NCI-H1694 treated with DMSO at 0.1 percent for 48 hours (cell line): ENCODE data around the gene TSR3.

Experiments
- DNase-seq: peaks from one replicate; lab custom pipeline; 2025; lab: John Stamatoyannopoulos, UW

Gene TSR3

DNA sequence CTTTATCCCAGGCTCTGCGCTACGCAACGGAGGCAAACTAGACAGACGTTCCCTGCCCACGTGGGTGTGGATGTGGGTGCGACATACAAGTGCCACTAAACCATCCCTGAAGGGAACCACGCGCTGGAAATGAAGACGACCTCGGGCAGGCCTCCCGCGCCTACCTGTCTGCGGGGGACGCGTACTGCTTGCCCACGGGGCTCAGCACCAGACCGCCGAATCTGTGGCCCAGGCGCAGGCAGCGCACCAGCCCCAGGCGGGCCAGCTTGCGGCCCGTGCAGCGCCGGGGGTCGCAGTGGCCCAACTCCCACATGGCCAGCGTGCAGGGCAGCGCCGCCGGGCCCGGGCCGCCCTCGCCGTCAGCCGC, 480 bp downstream of the TSR3 start:
- DNase-seq = no peak

DNA sequence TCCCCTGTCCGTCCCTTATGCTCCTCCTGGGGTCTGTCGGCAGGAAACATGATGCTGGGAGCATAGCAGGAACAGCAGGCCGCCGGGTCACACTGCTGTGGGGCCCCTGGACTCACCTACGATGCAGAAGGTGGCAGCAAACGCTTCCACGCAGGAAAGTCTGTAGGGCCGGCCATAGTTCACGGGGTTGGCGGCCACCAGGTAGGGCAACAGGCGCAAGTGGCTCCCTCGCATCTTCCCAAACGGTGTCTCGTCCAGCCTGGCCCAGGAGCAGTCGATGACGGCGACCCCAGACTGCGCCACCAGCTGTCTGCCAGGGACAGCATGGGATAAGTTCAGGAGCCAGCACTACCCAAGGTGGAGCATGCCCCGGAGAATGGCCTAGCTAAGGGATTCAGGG, 987 bp downstream of the TSR3 start:
- DNase-seq = no peak

DNA sequence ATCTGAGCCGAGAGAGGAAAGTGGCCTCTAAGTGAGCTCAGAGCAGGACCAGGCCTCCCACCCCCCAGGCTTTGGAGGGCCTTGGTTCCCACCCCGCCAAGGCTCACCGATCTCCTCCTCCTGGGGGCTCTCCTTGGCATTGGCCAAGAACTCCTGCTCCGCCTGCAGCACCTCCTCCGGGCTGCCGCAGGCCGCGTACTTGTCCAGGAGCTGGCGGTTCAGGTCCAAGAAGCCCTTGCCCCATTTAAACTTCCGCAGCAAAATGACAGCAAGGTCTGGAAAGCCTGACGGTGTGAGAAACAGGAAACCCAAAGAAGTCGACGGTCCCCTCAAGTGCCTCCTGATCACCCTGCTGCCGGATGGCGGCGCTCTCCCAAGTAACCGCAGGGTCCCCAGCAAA, 1.7 kb downstream of the TSR3 start:
- no peak for DNase-seq

DNA sequence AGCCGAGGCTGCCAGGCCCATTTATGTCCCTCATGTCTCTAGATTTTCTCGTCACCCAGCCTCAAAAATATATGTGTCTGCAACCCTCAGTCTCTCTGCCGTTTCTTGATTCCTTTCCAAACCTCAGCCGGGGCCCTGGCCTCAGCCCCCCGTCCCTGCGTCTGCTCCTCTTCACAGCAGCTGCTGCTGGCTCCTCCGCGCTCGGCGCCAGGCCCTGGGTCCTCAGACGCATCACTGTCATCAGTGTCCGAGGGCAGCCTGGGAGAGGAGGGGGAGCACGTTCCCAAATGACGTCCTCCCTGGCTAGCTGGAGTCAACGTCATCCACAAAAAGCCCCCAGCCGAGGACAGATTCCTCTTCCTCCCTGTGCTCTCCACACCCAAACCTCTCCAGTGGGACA, 2.3 kb downstream of the TSR3 start:
- no peak for DNase-seq

DNA sequence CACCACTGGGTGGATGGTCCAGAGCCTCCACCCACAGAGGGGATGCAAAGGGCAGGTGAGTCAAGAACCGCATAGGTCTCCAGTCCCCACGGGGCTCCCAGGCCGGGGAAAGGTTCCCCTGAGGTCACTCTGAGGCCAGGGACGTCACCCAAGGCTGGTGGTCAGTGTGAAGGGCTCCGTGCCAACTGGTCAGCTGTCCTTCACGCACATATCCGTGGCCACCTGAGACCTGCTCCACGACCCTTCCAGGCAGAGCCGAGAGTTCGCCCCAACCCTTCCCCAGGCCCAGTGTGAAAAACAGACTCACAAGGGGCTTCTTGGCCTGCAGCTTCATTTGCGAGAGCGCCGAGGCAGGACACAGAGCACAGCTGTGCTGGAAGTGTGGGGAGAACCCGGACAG, 2.8 kb downstream of the TSR3 start:
- DNase-seq = no peak

DNA sequence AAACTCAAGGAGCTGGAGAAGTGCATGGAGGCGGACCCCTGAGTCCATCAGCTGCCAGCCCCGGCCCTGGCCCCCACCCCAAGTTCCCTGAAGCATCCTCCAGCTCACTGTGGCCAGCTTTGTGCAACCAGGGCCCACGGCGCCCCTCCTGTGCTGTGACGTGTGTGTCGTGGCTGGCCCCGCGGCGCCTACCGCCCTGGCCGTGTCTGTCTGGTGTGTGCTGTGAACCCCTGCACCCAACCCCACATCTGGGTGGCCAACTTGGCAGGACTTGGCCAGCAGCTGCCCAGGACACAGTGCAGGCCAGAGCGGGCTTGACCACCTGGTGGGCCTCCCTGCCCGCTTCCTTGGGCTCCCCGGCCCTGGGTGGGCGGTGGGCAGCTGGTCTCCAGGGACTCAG, 3.2 kb downstream of the TSR3 start:
- no peak for DNase-seq

- no peak for DNase-seq
These were observed 3.7 kb downstream of the TSR3 start for GRCh38 chr16:1347962-1348361.

DNA sequence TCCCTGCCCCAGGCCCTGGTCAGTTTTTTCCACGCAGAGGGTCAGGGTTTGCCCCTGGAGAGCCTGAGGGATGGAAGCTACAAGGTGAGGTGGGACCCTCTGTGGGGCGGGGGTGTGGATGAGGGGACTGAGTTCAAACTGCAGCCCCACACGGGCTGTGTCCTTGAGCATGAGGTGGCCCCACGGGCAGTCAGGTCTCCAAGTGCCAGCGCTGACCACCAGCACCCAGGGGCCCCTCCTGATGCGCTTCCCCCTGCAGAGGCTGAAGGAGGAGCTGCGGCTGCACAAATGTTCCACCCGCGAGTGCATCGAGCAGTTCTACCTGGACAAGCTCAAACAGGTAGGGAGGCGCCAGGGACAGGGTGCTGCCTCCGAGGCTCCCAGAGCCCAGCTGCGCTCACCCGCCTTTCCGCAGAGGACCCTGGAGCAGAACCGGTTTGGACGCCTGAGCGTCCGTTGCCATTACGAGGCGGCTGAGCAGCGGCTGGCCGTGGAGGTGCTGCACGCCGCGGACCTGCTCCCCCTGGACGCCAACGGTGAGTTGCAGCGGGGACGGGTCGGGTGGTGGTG, 4.3 kb downstream of the TSR3 start:
- DNase-seq = no peak

DNA sequence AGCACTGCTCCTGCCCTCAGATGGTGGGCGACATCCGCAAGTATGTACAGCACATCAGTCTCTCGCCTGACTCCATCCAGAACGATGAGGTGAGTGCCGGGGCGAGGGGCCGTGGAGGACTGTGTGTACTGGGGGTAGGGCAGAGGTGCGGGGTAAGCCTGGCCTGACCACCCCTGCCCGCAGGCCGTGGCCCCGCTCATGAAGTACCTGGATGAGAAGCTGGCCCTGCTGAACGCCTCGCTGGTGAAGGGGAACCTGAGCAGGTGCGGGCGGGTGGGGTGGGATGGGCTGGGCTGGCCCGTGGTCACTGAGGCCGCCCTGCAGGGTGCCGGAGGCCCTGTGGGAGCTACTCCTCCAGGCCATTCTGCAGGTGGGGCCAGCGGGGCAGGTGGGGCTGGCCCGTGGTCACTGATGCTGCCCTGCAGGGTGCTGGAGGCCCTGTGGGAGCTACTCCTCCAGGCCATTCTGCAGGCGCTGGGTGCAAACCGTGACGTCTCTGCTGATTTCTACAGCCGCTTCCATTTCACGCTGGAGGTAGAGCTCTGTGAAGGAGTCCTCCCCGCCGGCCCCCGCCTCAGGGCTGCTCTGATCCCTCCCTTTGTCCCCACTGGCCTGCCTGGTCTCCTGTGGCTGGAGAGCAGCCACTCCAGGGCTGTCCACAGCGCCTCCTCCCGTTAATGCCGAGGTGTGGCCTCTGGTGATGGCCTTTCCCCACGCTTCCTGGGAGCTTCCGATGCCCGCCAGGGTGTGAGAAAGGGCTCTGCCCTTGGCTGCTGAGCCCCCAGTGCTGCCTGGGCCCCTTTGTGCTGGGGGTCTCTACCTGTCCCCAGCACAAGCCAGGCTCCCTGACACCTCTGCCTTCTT, 5.0 kb downstream of the TSR3 start:
- no peak for DNase-seq

DNA sequence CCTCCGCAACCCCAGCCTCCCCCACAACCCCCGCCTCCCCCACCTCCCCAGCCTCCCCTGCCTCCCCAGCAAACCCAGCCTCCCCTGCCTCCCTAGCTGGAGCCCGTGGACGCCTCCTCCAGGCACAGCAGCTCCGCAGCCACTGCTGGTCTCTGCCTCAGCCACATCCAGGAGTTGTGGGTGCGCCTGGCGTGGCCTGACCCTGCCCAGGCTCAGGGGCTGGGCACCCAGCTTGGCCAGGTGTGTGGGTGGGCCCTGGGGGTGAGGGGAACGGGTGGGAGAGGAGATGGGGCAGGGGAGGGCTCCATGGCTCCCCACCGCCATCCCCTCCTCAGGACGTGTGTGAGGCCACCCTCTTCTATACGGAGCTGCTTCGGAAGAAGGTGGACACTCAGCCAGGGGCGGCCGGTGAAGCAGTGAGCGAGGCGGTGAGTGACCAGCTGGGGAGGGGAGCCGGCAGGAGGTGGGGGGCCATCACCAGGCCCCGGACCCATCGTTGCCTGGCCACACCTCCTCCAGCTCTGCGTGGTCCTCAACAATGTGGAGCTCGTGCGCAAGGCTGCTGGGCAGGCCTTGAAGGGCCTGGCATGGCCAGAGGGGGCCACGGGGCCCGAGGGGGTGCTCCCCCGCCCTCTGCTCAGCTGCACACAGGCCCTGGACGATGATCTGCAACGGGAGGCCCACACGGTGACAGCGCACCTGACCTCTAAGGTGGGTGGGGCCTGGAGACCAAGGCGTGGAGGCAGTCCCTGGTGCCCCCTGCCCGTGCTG, 5.8 kb downstream of the TSR3 start:
- DNase-seq = no peak

DNA sequence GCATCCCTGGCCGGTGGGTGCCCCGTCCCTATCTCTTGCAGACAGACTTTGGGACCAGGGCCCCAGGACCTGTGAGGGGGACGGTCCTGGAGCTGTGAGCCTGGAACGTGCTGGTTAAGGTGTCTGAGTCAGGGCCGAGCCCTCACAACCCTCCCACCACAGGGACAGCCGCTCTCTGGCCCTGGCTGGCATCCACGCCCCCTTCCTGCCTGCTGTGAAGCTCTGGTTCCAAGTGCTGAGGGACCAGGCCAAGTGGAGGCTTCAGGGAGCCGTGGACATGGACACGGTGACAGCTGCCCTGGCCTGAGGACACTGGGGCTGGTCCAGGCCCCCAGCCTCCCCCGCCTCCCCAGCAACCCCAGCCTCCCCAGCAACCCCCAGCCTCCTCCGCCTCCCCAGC, 6.6 kb downstream of the TSR3 start:
- DNase-seq = no peak

- DNase-seq = no peak
These were observed 7.2 kb downstream of the TSR3 start for GRCh38 chr16:1344499-1344898.

- DNase-seq = no peak
These were observed 8.0 kb downstream of the TSR3 start for GRCh38 chr16:1343428-1344242.

DNA sequence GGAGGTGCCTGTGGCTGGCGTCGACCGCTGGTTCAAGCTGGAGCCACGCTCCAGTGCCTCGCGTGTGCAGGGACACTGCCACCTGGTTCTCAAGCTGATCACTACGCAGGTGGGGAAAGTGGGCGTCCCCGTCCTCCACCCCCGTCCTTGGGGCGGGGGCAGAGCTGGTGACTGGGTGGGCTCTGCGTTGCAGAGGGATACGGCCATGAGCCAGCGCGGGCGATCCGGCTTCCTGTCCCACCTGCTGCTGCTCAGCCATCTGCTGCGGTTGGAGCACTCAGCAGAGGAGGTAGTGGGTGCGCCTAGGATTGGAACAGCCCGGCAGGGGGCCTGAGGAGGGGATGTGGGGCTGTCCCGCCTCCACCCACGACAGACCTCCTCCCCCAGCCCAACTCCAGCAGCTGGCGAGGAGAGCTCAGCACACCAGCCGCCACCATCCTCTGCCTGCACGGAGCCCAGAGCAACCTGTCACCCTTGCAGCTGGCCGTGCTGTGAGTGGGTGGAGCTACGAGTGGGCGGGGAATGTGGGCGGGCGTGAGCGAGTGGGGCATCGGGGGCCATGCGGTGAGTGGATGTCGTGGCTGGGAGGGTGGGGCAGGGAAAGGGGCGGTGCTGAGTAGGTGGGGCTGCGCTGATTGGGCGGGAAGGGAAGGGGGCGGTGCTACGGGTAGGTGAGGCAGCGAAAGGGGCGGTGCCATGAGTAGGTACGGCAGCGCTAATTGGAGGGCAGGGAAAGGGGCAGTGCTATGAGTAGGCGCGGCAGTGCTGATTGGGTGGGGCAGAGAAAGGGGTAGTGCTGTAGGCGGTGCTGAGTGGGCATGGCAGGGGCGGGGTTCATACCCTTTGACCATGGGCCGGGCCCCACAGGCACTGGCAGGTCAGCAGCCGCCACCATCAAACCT, 8.9 kb downstream of the TSR3 start:
- DNase-seq = peak; percentile 95

GRCh38 chr16:1341495-1342420, 9.9 kb downstream of the TSR3 start:
- DNase-seq = no peak

DNA sequence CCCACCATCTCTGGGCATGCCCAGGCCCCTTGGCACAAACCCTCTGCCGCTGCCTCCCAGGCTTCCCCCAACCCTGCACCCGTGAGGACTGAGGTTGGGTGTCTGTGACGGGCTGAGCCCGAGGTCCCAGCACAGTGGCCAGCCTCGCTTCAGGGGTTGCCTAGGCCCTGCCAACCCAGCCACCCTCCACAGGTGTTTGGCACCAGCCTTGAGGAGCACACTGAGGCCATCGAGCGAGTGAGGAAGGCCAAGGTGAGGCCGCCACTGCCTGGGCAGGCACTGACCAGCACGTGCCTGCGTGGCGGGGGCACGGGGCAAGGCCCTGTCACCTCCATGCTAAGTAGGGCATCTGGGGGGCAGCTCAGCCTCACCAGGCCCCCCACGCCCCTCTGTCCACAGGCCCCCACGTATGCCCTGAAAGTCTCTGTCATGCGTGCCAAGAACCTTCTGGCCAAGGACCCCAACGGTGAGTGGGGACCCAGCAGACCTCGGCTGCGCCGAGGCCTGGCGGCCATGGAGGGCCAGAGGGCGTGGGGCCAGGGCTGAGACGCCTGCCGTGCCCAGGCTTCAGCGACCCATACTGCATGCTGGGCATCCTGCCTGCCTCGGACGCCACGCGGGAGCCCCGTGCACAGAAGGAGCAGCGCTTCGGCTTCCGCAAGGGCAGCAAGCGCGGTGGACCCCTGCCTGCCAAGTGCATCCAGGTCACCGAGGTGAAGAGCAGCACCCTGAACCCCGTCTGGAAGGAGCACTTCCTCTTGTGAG, 10.8 kb downstream of the TSR3 start:
- no peak for DNase-seq

GRCh38 chr16:1338855-1339675, 12.6 kb downstream of the TSR3 start:
- DNase-seq = no peak

DNA sequence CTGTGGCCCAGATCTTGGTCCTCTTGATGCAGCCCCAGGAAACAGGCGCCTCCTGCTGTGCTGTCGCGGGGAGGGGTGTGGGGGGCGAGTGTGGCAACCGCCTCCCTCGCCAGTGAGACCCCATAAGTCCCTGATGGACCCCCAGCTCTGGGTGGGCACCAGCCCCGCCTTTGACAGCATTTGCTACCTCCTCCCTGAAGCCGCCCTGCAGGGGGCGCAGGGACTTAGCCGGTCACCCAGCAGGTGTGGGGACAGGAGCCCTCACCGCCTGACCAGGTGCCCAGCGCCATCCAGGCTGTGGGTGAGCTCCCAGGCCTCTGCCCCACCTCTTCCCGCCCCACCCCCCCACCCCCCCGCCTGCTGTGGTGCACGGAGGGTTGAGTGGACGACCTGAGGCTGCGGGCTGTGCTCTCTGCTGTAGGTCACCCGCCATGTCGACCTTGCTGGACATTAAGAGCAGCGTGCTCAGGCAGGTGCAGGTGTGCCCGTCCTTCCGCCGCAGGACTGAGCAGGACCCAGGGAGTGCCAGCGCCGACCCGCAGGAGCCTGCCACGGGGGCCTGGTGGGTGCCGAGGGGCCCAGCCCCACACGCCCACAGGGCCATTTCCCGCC, 13.5 kb downstream of the TSR3 start:
- no peak for DNase-seq
